Measurements from ENCODE around the gene FER.

FER gene

GRCh38 chr5:108900668-108901067 lies 153.0 kb downstream of the FER start:
- Histone ChIP-seq H3K4me3 (replicated peaks; ENCODE audit: insufficient read depth, low read length) (no peak overlapping the region), H3K27me3 (ENCODE audit: insufficient read depth, poor library complexity, severe bottlenecking) (no peaks in the 10 kb centered on the region), H3K27ac (replicated peaks) (no peak overlapping the region)
- no peak for DNase-seq (ENCODE audit: low read depth in 1 of 2, low spot score in 1 of 2)
- no peak for TF ChIP-seq CTCF (IDR thresholded peaks at IDR 0.05; ENCODE audit: insufficient read depth, low read length)
- no peak for TF ChIP-seq REST (IDR thresholded peaks at IDR 0.05; ENCODE audit: insufficient replicate concordance, low read depth)
- no peak for TF ChIP-seq SPI1 (IDR thresholded peaks at IDR 0.05; ENCODE audit: borderline replicate concordance, low read depth)
- TF ChIP-seq POLR2AphosphoS5 (IDR thresholded peaks at IDR 0.05; ENCODE audit: low read depth): no peak

DNA sequence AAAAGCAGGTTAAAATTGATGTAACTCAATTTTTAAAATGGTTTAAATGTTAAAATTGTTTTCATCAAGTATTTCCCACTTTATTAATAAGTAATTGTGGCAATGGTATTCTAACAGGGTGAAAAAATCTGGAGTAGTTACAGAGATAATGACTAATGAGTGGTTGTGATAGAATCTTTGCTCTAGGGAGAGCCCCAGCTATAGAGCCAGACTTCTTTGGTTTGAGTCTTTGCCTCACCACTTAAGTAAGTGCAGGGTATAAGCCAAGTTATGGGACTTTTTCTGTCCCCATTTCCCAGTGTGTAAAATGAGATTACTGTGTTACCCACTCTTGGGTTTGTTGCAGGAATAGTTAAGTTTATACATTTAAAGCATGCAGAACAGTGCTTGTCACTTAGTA lies 158.1 kb downstream of the FER start:
- no peak for DNase-seq (ENCODE audit: low read depth in 1 of 2, low spot score in 1 of 2)
- TF ChIP-seq REST (IDR thresholded peaks at IDR 0.05; ENCODE audit: insufficient replicate concordance, low read depth): no peak
- no peak for TF ChIP-seq POLR2AphosphoS5 (IDR thresholded peaks at IDR 0.05; ENCODE audit: low read depth)
- TF ChIP-seq CTCF (IDR thresholded peaks at IDR 0.05; ENCODE audit: insufficient read depth, low read length): no peak
- TF ChIP-seq GABPA (IDR thresholded peaks at IDR 0.05; ENCODE audit: low read depth): no peak
- no peak for TF ChIP-seq SPI1 (IDR thresholded peaks at IDR 0.05; ENCODE audit: borderline replicate concordance, low read depth)
- H3K27me3 ChIP-seq (ENCODE audit: insufficient read depth, poor library complexity, severe bottlenecking): no peaks in the 10 kb centered on the region

GRCh38 chr5:108910627-108911026 lies 162.9 kb downstream of the FER start:
- Histone ChIP-seq H3K4me3 (replicated peaks; ENCODE audit: insufficient read depth, low read length) (no peak overlapping the region), H3K27me3 (ENCODE audit: insufficient read depth, poor library complexity, severe bottlenecking) (no peaks in the 10 kb centered on the region), H3K27ac (replicated peaks) (no peak overlapping the region)
- no peak for DNase-seq (ENCODE audit: low read depth in 1 of 2, low spot score in 1 of 2)
- TF ChIP-seq REST (IDR thresholded peaks at IDR 0.05; ENCODE audit: insufficient replicate concordance, low read depth) (no peak), CTCF (IDR thresholded peaks at IDR 0.05; ENCODE audit: insufficient read depth, low read length) (no peak), POLR2AphosphoS5 (IDR thresholded peaks at IDR 0.05; ENCODE audit: low read depth) (no peak), SPI1 (IDR thresholded peaks at IDR 0.05; ENCODE audit: borderline replicate concordance, low read depth) (no peak), GABPA (IDR thresholded peaks at IDR 0.05; ENCODE audit: low read depth) (no peak)

More for the DNA sequence above, 158.1 kb downstream of the FER start:
- H3K4me3 ChIP-seq (replicated peaks; ENCODE audit: insufficient read depth, low read length): no peak overlapping the region
- no peak overlapping the region for H3K27ac ChIP-seq (replicated peaks)

All from HL-60 (cell line).